Pancreas (tissue), 10 donors: ENCODE results near the gene MEDAG. TPM values are rescaled to one million over a fixed set of nuclear protein-coding genes. Genes with fewer than 3 reads are reported as not detected.

Experiments
- ATAC-seq, 4 donors: fragments of 200-7000 bp; cut with Tn5 transposase; one replicate each; pipeline versions ENCODE4 v1.8.0 to v1.9.1; 2020; ENCODE audit warnings: mild to moderate bottlenecking in 4 of 4, moderate library complexity in 4 of 4
- DNase-seq, 6 donors: peaks; one replicate each; pipeline ENCODE4 v3.0.0-alpha.2; 2020
- FAIRE-seq: peaks from 2 replicates; lab custom pipeline; 2012; peaks lifted over from hg19 to GRCh38; lab: Jason Lieb, UNC
- H3K27ac ChIP-seq, 4 donors: fragments of 200-600 bp; sonication (generic); 1 replicate in 3 of 4; 2 replicates in 1 of 4; pipeline versions ENCODE4 v1.5.0 to v1.8.0; 2020
- H3K27me3 ChIP-seq, 4 donors: fragments of 200-600 bp; one replicate each; pipeline ENCODE4 v1.8.0; 2021
- H3K36me3 ChIP-seq, 3 donors: fragments of 200-600 bp; sonication (generic) in 1 of 3; one replicate each; pipeline versions ENCODE4 v1.5.0 to v1.8.0; 2020 to 2021
- H3K4me1 ChIP-seq, 3 donors: fragments of 200-600 bp; one replicate each; pipeline ENCODE4 v1.8.0; 2021
- H3K4me3 ChIP-seq, 4 donors: fragments of 200-600 bp; sonication (generic) in 2 of 4; one replicate each; pipeline versions ENCODE4 v1.5.0 to v1.8.0; 2020 to 2021
- H3K9me3 ChIP-seq, 4 donors: fragments of 200-600 bp; one replicate each; pipeline ENCODE4 v1.8.0; 2021
- WGBS, 2 donors: extraction: QIAGEN DNeasy Blood & Tissue Kit; methylation state at CpG; one replicate each; pipeline ENCODE4 v1.1.7; 2013; 5-methylcytosine and 5-hydroxymethylcytosine counted together
- intact Hi-C, 3 donors: fragments of 100-400 bp; cut with DNase I; formaldehyde crosslinking; loops; one replicate each; pipeline versions ENCODE4 v1.11.1 to v1.14.2; 2022
- polyA plus RNA-seq, 2 donors: library from polyadenylated mRNA; stranded (reverse); fragments of 200-250 nt; gene quantifications; one replicate each; pipeline ENCODE4 v1.2.3, GENCODE V29; 2013
- total RNA-seq, 6 donors: library from RNA; stranded (reverse); fragmentation: NEBNext Ultra II Directional in 4 of 6; extraction: Animal tissue kit (Norgen Biotek cat#: 25700) in 4 of 6; gene quantifications; one replicate each; pipeline versions ENCODE4 v1.2.1 to v1.2.4, GENCODE V29; 2021 to 2023
- TF ChIP-seq, protein P1 (sequence below), 4 donors: fragments of 200-600 bp; sonication (generic) in 3 of 4; IDR thresholded peaks; one replicate each; pipeline versions ENCODE4 v1.5.0 to v1.8.0; 2021; ENCODE audit warnings: antibody characterized with exemption in 4 of 4
- donor health status: healthy with polysubstance abuse.
- donor health status: DM: no; HTN: no; CAD: no; lungs with moderate emphysema.
- donor health status: DM: no; HTN: no; CAD: no.
- donor health status: control.
- donor health status: control.
- donor health status: Bipolar disorder and iron deficiency.
- donor health status: DM: yes; HTN: yes; CAD: no.
- donor health status: DM: no; HTN: no; CAD: no.
- donor health status: DM: no; HTN: no; CAD: no.
- donor health status: DM: yes; HTN: yes; CAD: no.

MEDAG gene
- total and polyA plus RNA-seq, 8 donors: 0.56 to 6.7 (median 3.7) TPM

GRCh38 chr13:30868799-30869470 is 37.1 kb upstream of the MEDAG start:
- WGBS, 2 donors: 73 to 84% methylated on average over 5 of the region's 5 CpGs
- no peak overlapping the region for H3K27ac ChIP-seq
- ATAC-seq (no peak), FAIRE-seq (no peak), DNase-seq (no peak)
- no peak overlapping the region for H3K4me3 ChIP-seq
- H3K9me3 ChIP-seq: no peaks in the 10 kb centered on the region
- intact Hi-C loops: loop anchor here in 1 of 3 donors (10.0 kb wide), 1 partner anchor 734 kb away; no protein-coding TSS in a partner anchor
- H3K27me3 ChIP-seq: no peaks in the 10 kb centered on the region
- H3K4me1 ChIP-seq: peaks cover 0 to 3% (median 0%) of the 10 kb centered on the region in 3 donors
- TF ChIP-seq, protein P1, sequence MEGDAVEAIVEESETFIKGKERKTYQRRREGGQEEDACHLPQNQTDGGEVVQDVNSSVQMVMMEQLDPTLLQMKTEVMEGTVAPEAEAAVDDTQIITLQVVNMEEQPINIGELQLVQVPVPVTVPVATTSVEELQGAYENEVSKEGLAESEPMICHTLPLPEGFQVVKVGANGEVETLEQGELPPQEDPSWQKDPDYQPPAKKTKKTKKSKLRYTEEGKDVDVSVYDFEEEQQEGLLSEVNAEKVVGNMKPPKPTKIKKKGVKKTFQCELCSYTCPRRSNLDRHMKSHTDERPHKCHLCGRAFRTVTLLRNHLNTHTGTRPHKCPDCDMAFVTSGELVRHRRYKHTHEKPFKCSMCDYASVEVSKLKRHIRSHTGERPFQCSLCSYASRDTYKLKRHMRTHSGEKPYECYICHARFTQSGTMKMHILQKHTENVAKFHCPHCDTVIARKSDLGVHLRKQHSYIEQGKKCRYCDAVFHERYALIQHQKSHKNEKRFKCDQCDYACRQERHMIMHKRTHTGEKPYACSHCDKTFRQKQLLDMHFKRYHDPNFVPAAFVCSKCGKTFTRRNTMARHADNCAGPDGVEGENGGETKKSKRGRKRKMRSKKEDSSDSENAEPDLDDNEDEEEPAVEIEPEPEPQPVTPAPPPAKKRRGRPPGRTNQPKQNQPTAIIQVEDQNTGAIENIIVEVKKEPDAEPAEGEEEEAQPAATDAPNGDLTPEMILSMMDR (IDR thresholded peaks at IDR 0.05): no peak
- H3K36me3 ChIP-seq: no peaks in the 10 kb centered on the region

DNA sequence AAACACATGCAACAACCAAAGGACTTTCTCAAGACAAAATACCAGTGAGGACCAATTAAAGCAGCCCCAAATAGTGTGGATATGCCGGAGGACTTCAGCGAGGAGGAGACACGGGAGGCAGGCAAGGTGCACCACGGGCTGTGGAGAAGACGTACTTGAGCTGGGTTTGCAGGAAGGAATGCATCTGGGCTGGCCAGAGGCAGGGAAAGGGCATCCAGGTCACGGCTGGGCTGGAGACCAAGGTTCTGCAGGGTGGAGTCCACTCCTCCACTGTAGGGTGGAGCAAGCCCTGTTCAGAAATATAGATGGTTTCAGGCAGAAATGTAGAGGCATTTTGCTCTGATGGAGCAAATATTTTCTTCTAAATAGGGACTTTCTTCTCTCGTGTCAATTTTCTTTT is 36.6 kb upstream of the MEDAG start:
- intact Hi-C loops: loop anchor here in 1 of 3 donors (10.0 kb wide), 1 partner anchor 735 kb away; no protein-coding TSS in a partner anchor
- WGBS, 2 donors: 63 to 77% methylated on average over 7 of the region's 7 CpGs
- H3K4me1 ChIP-seq: peaks cover 0 to 3% (median 0%) of the 10 kb centered on the region in 3 donors
- ATAC-seq: no peak
- H3K27me3 ChIP-seq: no peaks in the 10 kb centered on the region
- H3K4me3 ChIP-seq: no peak overlapping the region
- no peaks in the 10 kb centered on the region for H3K36me3 ChIP-seq
- DNase-seq: no peak
- FAIRE-seq: no peak
- TF ChIP-seq, protein P1 (IDR thresholded peaks at IDR 0.05): no peak
- H3K27ac ChIP-seq: peak overlapping the region in 1 of 4 donors; percentile 19
- H3K9me3 ChIP-seq: no peaks in the 10 kb centered on the region

DNA sequence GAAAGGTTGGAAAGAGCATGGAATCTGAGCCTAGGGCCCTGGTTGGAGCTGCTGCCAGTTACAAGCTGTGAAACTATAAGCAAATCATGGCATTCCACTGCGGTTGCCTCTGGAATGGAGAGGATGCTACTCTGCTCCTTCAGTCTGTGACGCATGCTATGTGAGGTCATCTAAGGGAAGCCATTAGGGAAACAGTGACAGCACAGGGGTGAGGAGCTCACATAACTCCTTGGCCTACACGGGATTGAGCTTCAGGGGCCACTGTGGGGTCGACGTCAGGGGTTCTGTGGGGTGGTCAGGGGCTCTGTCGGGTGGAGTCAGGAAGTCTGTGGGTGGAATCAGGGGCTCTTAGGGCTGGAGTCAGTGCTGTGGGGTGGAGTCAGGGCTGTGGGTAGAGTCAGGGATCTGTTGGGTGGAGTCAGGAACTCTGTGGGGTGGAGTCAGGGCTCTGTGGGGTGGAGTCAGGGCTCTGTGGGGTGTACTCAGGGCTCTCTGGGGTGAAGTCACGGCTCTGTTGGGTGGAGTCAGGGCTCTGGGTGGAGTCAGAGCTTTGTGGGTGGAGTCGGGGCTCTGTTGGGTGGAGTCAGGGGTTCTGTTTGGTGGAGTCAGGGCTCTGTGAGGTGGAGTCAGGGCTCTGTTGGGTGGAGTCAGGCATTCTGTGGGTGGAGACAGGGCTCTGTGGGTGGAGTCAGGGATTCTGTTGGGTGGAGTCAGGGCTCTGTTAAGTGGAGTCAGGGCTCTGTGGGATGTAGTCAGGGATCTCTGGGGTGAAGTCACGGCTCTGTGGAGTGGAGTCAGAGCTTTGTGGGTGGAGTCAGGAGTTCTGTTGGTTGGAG is 35.8 kb upstream of the MEDAG start:
- FAIRE-seq (peak; percentile 29), DNase-seq (peak in 2 of 6 donors; percentile 44 to 46), ATAC-seq (peak; percentile 33 to 72 (median 68))
- Histone ChIP-seq H3K36me3 (no peaks in the 10 kb centered on the region), H3K27ac (peak overlapping the region in 1 of 4 donors; percentile 19), H3K4me3 (no peak overlapping the region), H3K9me3 (no peaks in the 10 kb centered on the region), H3K27me3 (no peaks in the 10 kb centered on the region), H3K4me1 (peaks cover 0 to 3% (median 0%) of the 10 kb centered on the region in 3 donors)
- 69 to 73% methylated on average over 9 of the region's 9 CpGs for WGBS, 2 donors
- TF ChIP-seq, protein P1 (IDR thresholded peaks at IDR 0.05): no peak
- intact Hi-C loops: no loop called here

GRCh38 chr13:30870916-30871587 is 35.0 kb upstream of the MEDAG start:
- no peaks in the 10 kb centered on the region for H3K9me3 ChIP-seq
- intact Hi-C loops: no loop called here
- FAIRE-seq (no peak), DNase-seq (peak in 1 of 6 donors; percentile 40), ATAC-seq (no peak)
- no peaks in the 10 kb centered on the region for H3K36me3 ChIP-seq
- H3K4me3 ChIP-seq: no peak overlapping the region
- 85 to 89% methylated on average over 24 of the region's 24 CpGs for WGBS, 2 donors
- H3K4me1 ChIP-seq: peaks cover 0 to 3% (median 0%) of the 10 kb centered on the region in 3 donors
- H3K27ac ChIP-seq: no peak overlapping the region
- H3K27me3 ChIP-seq: no peaks in the 10 kb centered on the region
- TF ChIP-seq, protein P1 (IDR thresholded peaks at IDR 0.05): no peak
